K562 (cell line): Measurements from ENCODE around the gene ZNF574. TPM values are rescaled to one million over a fixed set of nuclear protein-coding genes. Genes with fewer than 3 reads are reported as not detected.
A peak's percentile ranks its signal among the peaks of the same experiment; 100 is the strongest.

Source experiments
- EP400 ChIP-seq: fragments of 450-650 bp; IDR thresholded peaks from 2 replicates; pipeline ENCODE4 v1.6.1; 2017; ENCODE audit warnings: antibody characterized with exemption, mild to moderate bottlenecking, moderate library complexity
- FOXK2 ChIP-seq, 2 experiments: fragments of 450-650 bp; IDR thresholded peaks in 1 of 2; conservative IDR thresholded peaks in 1 of 2; 2 replicates each; pipeline ENCODE4 v1.6.1; 2016; ENCODE audit warnings: low read depth in 2 of 2, mild to moderate bottlenecking in 1 of 2
- HDAC1 ChIP-seq, 2 experiments: fragments of 450-650 bp; IDR thresholded peaks; 2 replicates each; pipeline ENCODE4 v1.6.1; 2016 to 2017; ENCODE audit warnings: inconsistent platforms in 1 of 2, mild to moderate bottlenecking in 1 of 2, moderate library complexity in 1 of 2
- HNRNPL ChIP-seq: fragments of 200-400 bp; formaldehyde crosslinking; IDR thresholded peaks from 2 replicates; pipeline ENCODE4 v1.6.1; 2017; ENCODE audit warnings: low read depth, mild to moderate bottlenecking, low read length
- MAFF ChIP-seq: IDR thresholded peaks from 2 replicates; pipeline ENCODE4 v1.6.1; 2012; ENCODE audit warnings: low read length, improper control_type of control experiment
- PML ChIP-seq: IDR thresholded peaks from 2 replicates; pipeline ENCODE4 v1.6.1; 2012; ENCODE audit warnings: low read length, inconsistent platforms
- POLR2AphosphoS5 ChIP-seq: IDR thresholded peaks from 2 replicates; pipeline ENCODE4 v1.6.1; 2011; ENCODE audit warnings: mild to moderate bottlenecking, low read depth, low read length, moderate library complexity; ENCODE audit not compliant: control insufficient read depth, insufficient read depth
- POLR2B ChIP-seq: fragments of 450-650 bp; IDR thresholded peaks from 2 replicates; pipeline ENCODE4 v1.6.1; 2018; ENCODE audit warnings: low read depth; ENCODE audit not compliant: partially characterized antibody
- SAP30 ChIP-seq: fragments of 200-600 bp; sonication (generic); IDR thresholded peaks from 2 replicates; pipeline ENCODE4 v1.6.1; 2012; ENCODE audit warnings: borderline replicate concordance, low read depth, mild to moderate bottlenecking, moderate library complexity, low read length, control low read depth, inconsistent platforms; ENCODE audit not compliant: insufficient read depth, poor library complexity, severe bottlenecking
- ZNF12 ChIP-seq: sonication (generic); formaldehyde crosslinking; IDR thresholded peaks from 2 replicates; pipeline ENCODE4 v1.4.0; 2020; ENCODE audit warnings: mild to moderate bottlenecking, missing genetic modification reagents
- ZNF324 ChIP-seq: fragments of 250-450 bp; sonication (Bioruptor Pico); IDR thresholded peaks from 2 replicates; pipeline ENCODE4 v1.4.0; 2020; ENCODE audit warnings: mild to moderate bottlenecking
- polyA plus RNA-seq, 8 experiments: library from polyadenylated mRNA; depleted of rRNA in 4 of 8; stranded (reverse) in 5 of 8; unstranded in 3 of 8; fragments of >200 nt; fragmentation: Nextera tagmentation in 2 of 8; fragmentation: Illumina TruSeq in 1 of 8; extraction: Ambion mirVana in 2 of 8; extraction: Trizol in 1 of 8; gene quantifications; 2 replicates each; pipeline versions ENCODE4 v1.2.1 to v1.2.3, GENCODE V29; 2011 to 2014; ENCODE audit warnings: inconsistent platforms in 1 of 8, missing spikeins in 1 of 8
- total RNA-seq, 7 experiments: library from RNA; depleted of rRNA in 6 of 7; stranded (reverse); fragments of >200 nt in 6 of 7; fragmentation: Illumina TruSeq in 2 of 7; extraction: Trizol in 2 of 7; gene quantifications; 2 replicates each; pipeline versions ENCODE4 v1.2.1 to v1.2.3, GENCODE V29; 2011 to 2021; ENCODE audit warnings: low replicate concordance in 1 of 7
- TF ChIP-seq, protein P1 (sequence below): sonication (generic); formaldehyde crosslinking; IDR thresholded peaks from 2 replicates; pipeline ENCODE4 v1.8.0; 2022; ENCODE audit warnings: missing genetic modification reagents, mild to moderate bottlenecking, borderline replicate concordance
- TF ChIP-seq, protein P2 (sequence below): fragments of 250-450 bp; sonication (Bioruptor Pico); IDR thresholded peaks from 2 replicates; pipeline ENCODE4 v1.5.0; 2020; ENCODE audit warnings: mild to moderate bottlenecking, borderline replicate concordance
- TF ChIP-seq, protein P3 (sequence below): sonication (generic); formaldehyde crosslinking; IDR thresholded peaks from 2 replicates; pipeline ENCODE4 v1.8.1; 2022; ENCODE audit warnings: missing genetic modification reagents
- TF ChIP-seq, protein P4 (sequence below): fragments of 450-650 bp; formaldehyde crosslinking; IDR thresholded peaks from 2 replicates; pipeline ENCODE4 v1.4.0; 2022; ENCODE audit warnings: missing genetic modification characterization
- TF ChIP-seq, protein P5 (sequence below): fragments of 250-450 bp; sonication (Bioruptor Pico); IDR thresholded peaks from 2 replicates; pipeline ENCODE4 v1.9.0; 2021; ENCODE audit warnings: mild to moderate bottlenecking, inconsistent platforms
- TF ChIP-seq, protein P6 (sequence below): fragments of 250-450 bp; sonication (Bioruptor Pico); IDR thresholded peaks from 2 replicates; pipeline ENCODE4 v1.4.0; 2020

Gene ZNF574
- total and polyA plus RNA-seq, 9 of the 15 experiments (the other 6 are each of a cell fraction or from before 2014, with no cell fraction given) = 0.24 to 20.7 (median 8.4) TPM

DNA sequence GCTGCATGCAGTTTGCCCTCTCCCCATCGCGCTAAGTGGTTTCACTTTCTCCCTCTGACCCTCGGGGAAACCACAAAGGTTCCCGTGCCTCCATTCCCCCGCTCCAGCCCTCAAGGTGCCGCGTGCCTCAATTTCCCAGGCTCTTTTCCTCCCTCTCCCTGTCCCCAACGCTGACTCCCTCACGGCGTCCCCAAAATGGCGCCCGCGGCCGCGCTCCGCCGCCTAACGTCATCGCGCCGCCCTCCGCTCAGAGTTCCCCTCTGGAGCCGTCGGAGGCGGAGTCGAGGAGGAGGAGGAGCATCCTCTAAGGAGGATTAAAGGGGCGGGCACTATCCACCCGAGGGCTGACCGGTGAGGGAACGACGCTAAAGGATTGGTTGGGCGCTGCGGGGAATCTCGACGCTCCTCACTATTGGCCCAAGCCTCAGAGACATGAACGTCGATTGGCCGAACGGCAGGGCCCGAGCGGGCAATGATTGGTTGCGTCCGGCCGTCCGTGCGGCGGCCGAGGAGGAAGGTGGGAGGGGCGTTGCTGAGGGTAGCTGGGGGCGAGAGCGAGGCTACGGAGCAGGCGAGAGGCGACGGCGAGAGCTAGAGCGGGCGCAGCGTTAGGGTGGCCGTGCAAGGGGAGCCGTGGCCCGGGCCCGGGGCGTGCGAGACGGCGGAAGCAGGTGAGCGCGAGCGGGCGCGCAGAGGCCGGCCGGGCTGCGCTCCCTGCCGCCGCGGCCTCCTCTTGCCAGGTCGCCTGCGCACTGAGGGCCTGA lies at the start of gene ZNF574 (continued):
- TF ChIP-seq PML (peak; percentile 81; the same call in 1 of the 2 replicates), HNRNPL (peak; percentile 63), HDAC1 (IDR thresholded peaks at IDR 0.05) (peak in 1 of 2 experiments; percentile 3; a peak in 1 of 4 replicates), EP400 (peak; percentile 99), POLR2B (peak; percentile 98), ZNF12 (no peak), SAP30 (peak; percentile 72), POLR2AphosphoS5 (peak; percentile 72), FOXK2 (conservative IDR thresholded peaks at IDR 0.05 in 1 of 2, IDR thresholded peaks at IDR 0.05 in 1 of 2; ENCODE audit: low read depth in 2 of 2) (peak; percentile 1 to 2; a peak in 2 of 4 replicates), ZNF324 (0 out of 2 replicates have a peak, but pooled peaks have one; percentile 18), MAFF (no peak)
- TF ChIP-seq, protein P1, sequence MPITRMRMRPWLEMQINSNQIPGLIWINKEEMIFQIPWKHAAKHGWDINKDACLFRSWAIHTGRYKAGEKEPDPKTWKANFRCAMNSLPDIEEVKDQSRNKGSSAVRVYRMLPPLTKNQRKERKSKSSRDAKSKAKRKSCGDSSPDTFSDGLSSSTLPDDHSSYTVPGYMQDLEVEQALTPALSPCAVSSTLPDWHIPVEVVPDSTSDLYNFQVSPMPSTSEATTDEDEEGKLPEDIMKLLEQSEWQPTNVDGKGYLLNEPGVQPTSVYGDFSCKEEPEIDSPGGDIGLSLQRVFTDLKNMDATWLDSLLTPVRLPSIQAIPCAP (CRISPR knock-in tag) = no peak
- TF ChIP-seq, protein P2, sequence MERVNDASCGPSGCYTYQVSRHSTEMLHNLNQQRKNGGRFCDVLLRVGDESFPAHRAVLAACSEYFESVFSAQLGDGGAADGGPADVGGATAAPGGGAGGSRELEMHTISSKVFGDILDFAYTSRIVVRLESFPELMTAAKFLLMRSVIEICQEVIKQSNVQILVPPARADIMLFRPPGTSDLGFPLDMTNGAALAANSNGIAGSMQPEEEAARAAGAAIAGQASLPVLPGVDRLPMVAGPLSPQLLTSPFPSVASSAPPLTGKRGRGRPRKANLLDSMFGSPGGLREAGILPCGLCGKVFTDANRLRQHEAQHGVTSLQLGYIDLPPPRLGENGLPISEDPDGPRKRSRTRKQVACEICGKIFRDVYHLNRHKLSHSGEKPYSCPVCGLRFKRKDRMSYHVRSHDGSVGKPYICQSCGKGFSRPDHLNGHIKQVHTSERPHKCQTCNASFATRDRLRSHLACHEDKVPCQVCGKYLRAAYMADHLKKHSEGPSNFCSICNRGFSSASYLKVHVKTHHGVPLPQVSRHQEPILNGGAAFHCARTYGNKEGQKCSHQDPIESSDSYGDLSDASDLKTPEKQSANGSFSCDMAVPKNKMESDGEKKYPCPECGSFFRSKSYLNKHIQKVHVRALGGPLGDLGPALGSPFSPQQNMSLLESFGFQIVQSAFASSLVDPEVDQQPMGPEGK (CRISPR knock-in tag) = peak; percentile 83; the same call in 1 of the 2 replicates
- TF ChIP-seq, protein P3, sequence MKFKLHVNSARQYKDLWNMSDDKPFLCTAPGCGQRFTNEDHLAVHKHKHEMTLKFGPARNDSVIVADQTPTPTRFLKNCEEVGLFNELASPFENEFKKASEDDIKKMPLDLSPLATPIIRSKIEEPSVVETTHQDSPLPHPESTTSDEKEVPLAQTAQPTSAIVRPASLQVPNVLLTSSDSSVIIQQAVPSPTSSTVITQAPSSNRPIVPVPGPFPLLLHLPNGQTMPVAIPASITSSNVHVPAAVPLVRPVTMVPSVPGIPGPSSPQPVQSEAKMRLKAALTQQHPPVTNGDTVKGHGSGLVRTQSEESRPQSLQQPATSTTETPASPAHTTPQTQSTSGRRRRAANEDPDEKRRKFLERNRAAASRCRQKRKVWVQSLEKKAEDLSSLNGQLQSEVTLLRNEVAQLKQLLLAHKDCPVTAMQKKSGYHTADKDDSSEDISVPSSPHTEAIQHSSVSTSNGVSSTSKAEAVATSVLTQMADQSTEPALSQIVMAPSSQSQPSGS (CRISPR knock-in tag) = no peak
- TF ChIP-seq, protein P4, sequence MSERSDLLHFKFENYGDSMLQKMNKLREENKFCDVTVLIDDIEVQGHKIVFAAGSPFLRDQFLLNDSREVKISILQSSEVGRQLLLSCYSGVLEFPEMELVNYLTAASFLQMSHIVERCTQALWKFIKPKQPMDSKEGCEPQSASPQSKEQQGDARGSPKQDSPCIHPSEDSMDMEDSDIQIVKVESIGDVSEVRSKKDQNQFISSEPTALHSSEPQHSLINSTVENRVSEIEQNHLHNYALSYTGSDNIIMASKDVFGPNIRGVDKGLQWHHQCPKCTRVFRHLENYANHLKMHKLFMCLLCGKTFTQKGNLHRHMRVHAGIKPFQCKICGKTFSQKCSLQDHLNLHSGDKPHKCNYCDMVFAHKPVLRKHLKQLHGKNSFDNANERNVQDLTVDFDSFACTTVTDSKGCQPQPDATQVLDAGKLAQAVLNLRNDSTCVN = peak; percentile 93
- TF ChIP-seq, protein P5, sequence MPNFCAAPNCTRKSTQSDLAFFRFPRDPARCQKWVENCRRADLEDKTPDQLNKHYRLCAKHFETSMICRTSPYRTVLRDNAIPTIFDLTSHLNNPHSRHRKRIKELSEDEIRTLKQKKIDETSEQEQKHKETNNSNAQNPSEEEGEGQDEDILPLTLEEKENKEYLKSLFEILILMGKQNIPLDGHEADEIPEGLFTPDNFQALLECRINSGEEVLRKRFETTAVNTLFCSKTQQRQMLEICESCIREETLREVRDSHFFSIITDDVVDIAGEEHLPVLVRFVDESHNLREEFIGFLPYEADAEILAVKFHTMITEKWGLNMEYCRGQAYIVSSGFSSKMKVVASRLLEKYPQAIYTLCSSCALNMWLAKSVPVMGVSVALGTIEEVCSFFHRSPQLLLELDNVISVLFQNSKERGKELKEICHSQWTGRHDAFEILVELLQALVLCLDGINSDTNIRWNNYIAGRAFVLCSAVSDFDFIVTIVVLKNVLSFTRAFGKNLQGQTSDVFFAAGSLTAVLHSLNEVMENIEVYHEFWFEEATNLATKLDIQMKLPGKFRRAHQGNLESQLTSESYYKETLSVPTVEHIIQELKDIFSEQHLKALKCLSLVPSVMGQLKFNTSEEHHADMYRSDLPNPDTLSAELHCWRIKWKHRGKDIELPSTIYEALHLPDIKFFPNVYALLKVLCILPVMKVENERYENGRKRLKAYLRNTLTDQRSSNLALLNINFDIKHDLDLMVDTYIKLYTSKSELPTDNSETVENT = peak; percentile 96
- TF ChIP-seq, protein P6, sequence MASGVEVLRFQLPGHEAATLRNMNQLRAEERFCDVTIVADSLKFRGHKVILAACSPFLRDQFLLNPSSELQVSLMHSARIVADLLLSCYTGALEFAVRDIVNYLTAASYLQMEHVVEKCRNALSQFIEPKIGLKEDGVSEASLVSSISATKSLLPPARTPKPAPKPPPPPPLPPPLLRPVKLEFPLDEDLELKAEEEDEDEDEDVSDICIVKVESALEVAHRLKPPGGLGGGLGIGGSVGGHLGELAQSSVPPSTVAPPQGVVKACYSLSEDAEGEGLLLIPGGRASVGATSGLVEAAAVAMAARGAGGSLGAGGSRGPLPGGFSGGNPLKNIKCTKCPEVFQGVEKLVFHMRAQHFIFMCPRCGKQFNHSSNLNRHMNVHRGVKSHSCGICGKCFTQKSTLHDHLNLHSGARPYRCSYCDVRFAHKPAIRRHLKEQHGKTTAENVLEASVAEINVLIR (CRISPR knock-in tag) = peak; percentile 23; the same call in 1 of the 2 replicates
